ENCODE measurements around the gene LGALS7.

LGALS7 gene

DNA sequence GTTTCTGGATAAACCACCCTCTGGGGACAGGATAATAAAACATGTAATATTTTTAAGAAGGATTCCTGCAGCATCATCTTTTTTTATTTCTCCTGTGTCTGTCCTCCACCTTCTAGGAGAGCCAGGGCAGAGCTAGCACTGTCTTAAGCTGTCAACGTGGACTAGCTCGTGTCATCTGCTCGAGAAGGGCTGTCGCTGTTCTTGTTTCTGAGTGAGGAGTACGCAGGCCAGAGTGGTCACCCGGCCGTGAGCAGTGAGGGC, 42.9 kb downstream of the LGALS7 start:
- Histone ChIP-seq H3K27me3 (replicated peaks; ENCODE audit: control insufficient read depth, insufficient read depth, low read length) (no peaks in the 10 kb centered on the region), H3K36me3 (ENCODE audit: control insufficient read depth, insufficient read depth, low read length) (peaks cover 22% of the 10 kb centered on the region), H3K4me3 (replicated peaks; ENCODE audit: low read depth, low read length) (no peak overlapping the region)
- TF ChIP-seq, protein P1, sequence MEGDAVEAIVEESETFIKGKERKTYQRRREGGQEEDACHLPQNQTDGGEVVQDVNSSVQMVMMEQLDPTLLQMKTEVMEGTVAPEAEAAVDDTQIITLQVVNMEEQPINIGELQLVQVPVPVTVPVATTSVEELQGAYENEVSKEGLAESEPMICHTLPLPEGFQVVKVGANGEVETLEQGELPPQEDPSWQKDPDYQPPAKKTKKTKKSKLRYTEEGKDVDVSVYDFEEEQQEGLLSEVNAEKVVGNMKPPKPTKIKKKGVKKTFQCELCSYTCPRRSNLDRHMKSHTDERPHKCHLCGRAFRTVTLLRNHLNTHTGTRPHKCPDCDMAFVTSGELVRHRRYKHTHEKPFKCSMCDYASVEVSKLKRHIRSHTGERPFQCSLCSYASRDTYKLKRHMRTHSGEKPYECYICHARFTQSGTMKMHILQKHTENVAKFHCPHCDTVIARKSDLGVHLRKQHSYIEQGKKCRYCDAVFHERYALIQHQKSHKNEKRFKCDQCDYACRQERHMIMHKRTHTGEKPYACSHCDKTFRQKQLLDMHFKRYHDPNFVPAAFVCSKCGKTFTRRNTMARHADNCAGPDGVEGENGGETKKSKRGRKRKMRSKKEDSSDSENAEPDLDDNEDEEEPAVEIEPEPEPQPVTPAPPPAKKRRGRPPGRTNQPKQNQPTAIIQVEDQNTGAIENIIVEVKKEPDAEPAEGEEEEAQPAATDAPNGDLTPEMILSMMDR (IDR thresholded peaks at IDR 0.05; ENCODE audit: insufficient read depth, low read length, poor library complexity, severe bottlenecking): no peak
- no peak for DNase-seq (ENCODE audit: extremely low read depth, insufficient read length)

DNA sequence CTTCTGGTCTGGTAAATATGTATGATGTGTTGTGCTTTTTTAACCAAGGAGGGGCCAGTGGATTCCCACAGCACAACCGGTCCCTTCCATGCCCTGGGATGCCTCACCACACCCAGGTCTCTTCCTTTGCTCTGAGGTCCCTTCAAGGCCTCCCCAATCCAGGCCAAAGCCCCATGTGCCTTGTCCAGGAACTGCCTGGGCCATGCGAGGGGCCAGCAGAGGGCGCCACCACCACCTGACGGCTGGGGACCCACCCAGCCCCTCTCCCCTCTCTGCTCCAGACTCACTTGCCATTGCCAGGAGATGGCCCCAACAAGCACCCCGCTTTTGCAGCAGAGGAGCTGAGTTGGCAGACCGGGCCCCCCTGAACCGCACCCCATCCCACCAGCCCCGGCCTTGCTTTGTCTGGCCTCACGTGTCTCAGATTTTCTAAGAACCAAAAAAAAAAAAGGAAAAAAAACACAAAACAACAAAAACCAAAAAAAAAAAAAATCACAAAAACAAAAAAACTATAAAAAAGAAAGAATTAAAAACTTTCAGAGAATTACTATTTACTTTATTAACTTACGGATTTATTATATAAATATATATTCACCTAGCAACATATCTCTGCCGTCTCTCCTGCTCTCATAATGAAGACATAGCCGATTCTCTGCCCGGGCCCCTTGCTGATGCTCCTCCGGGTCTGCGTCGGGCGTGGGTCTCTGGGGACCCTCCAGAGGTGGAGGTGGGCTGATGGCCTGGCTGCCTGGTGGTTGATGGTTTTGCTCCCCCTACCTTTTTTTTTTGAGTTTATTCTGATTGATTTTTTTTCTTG, 43.5 kb downstream of the LGALS7 start:
- DNase-seq (ENCODE audit: extremely low read depth, insufficient read length): peak; percentile 69
- H3K4me3 ChIP-seq (replicated peaks; ENCODE audit: low read depth, low read length): no peak overlapping the region
- TF ChIP-seq, protein P1 (IDR thresholded peaks at IDR 0.05; ENCODE audit: insufficient read depth, low read length, poor library complexity, severe bottlenecking): peak; percentile 95
- H3K27me3 ChIP-seq (replicated peaks; ENCODE audit: control insufficient read depth, insufficient read depth, low read length): no peaks in the 10 kb centered on the region
- H3K36me3 ChIP-seq (ENCODE audit: control insufficient read depth, insufficient read depth, low read length): peaks cover 28% of the 10 kb centered on the region

DNA sequence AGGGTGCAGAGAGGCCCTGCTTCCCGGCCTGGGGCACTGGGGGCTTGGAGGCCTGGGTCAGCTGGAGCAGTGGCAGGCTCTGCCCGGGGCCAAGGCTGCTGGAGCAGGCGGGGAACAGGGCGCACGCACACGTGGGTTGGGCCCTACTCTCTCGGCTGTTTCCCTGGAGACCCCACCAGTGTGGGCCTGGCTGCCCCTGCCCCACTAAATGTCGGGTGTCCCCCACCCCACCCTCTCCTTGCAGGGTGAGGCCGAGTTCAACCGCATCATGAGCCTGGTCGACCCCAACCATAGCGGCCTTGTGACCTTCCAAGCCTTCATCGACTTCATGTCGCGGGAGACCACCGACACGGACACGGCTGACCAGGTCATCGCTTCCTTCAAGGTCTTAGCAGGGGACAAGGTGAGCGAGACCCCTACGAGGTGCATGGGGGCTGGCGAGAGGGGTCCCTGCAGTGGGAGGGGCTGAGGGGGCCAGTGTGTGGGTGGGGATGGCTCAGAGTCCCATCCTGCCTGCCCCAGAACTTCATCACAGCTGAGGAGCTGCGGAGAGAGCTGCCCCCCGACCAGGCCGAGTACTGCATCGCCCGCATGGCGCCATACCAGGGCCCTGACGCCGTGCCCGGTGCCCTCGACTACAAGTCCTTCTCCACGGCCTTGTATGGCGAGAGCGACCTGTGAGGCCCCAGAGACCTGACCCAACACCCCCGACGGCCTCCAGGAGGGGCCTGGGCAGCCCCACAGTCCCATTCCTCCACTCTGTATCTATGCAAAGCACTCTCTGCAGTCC, 44.4 kb downstream of the LGALS7 start:
- DNase-seq (ENCODE audit: extremely low read depth, insufficient read length): no peak
- H3K27me3 ChIP-seq (replicated peaks; ENCODE audit: control insufficient read depth, insufficient read depth, low read length): no peaks in the 10 kb centered on the region
- peaks cover 32% of the 10 kb centered on the region for H3K36me3 ChIP-seq (ENCODE audit: control insufficient read depth, insufficient read depth, low read length)
- TF ChIP-seq, protein P1 (IDR thresholded peaks at IDR 0.05; ENCODE audit: insufficient read depth, low read length, poor library complexity, severe bottlenecking): no peak
- no peak overlapping the region for H3K4me3 ChIP-seq (replicated peaks; ENCODE audit: low read depth, low read length)

DNA sequence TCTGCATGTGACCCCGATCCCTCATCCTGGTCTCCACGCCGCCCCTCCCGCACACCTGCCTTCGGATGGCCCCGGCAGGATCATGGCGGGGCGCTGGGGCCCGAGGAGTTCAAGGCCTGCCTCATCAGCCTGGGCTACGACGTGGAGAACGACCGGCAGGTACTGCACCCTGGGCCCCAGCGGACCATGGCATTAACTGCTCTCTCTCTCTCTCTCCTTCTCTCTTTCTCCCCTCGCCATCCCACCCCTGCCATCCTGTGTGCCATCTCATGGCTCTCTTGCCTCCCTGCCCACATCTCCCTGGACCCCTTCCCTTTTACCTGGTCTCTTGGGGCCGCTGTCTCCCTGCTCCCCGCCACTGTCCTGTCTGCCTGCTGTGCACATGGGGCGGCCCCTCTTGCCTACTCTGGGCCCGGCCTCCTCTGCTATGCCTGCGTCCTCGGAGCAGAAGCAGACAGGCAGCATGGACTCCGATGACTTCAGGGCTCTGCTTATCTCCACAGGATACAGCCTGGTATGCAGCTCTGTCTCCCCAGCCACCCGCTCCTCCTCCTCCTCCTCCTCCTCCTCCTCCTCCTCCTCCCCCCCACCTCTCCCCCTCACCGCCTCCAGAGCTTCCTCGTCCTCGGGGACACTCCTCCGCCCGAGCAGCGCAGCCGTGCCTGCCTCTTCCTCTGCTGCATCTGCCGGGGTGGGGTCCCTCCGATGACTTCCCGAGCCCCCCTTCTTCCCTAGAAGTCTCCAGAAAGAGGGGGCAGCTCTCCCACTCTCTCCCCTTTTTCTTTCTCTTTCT, 45.3 kb downstream of the LGALS7 start:
- no peaks in the 10 kb centered on the region for H3K27me3 ChIP-seq (replicated peaks; ENCODE audit: control insufficient read depth, insufficient read depth, low read length)
- no peak overlapping the region for H3K4me3 ChIP-seq (replicated peaks; ENCODE audit: low read depth, low read length)
- peaks cover 35% of the 10 kb centered on the region for H3K36me3 ChIP-seq (ENCODE audit: control insufficient read depth, insufficient read depth, low read length)
- TF ChIP-seq, protein P1 (IDR thresholded peaks at IDR 0.05; ENCODE audit: insufficient read depth, low read length, poor library complexity, severe bottlenecking): no peak
- no peak for DNase-seq (ENCODE audit: extremely low read depth, insufficient read length)

DNA sequence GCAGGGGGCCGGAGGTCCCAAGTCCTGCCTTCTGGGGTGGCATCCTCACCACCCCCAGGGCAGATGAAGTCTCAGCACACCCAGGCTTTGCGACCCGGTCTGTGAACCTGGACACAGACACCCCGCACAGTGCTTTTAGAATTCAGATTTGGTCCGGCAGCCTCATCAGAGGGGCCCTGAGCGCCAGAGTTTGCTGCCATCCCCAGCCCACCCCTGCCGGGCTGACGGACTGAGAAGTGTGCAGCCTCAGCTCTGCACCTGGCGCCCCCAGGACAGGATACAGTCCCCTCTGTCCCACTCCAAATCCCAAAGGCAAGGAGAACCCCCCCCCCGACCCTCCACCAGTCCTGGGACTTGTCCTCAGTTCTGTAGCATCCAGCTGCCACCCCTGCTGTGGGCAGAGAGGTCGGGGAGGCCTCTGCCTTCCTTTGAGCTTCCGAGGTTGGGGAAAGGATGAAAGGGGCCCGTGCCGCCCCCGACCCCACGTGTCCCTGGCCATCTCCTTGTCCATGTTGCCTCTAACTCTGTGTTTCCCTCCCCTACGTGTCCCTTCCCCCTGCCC, 45.9 kb downstream of the LGALS7 start:
- H3K4me3 ChIP-seq (replicated peaks; ENCODE audit: low read depth, low read length): no peak overlapping the region
- peaks cover 38% of the 10 kb centered on the region for H3K36me3 ChIP-seq (ENCODE audit: control insufficient read depth, insufficient read depth, low read length)
- TF ChIP-seq, protein P1 (IDR thresholded peaks at IDR 0.05; ENCODE audit: insufficient read depth, low read length, poor library complexity, severe bottlenecking): no peak
- DNase-seq (ENCODE audit: extremely low read depth, insufficient read length): no peak
- no peaks in the 10 kb centered on the region for H3K27me3 ChIP-seq (replicated peaks; ENCODE audit: control insufficient read depth, insufficient read depth, low read length)

Data from GM06990 (cell line).